HG03469 (cell line): ENCODE data around the gene GSTA3.
"Not testable (repeated sequence)": the region's sequence is repeated elsewhere in the genome, so short reads cannot be mapped to it uniquely, and the experiment has no call there.

ENCODE experiments used
- ATAC-seq: cut with Tn5 transposase; IDR thresholded peaks from one replicate; pipeline ENCODE4 v1.9.1; 2021; ENCODE audit warnings: mild to moderate bottlenecking, moderate library complexity, moderate number of reproducible peaks; ENCODE audit not compliant: unreplicated experiment

GSTA3 gene

DNA sequence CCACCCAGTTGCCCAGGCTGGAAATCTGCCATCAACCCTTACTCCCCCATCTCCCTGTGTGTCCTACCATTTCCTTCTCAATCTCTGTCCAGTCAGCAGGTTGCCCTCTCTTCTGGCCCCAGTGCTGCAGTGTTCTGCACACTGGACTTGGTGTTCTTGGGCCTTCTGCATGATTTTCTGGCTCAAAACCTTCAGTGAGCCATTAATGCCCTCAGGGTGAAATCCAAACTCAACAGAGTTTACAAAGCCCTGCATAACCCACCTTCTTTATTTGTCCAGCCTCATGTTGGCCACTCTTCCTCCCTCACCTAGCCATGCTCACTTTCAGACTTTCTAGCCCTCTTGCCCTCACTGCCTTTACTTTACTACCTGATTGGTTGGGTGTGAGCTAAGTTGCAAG, 5.0 kb upstream of the GSTA3 start:
- no peak for ATAC-seq

GRCh38 chr6:52910091-52910490, 593 bp upstream of the GSTA3 start:
- no peak for ATAC-seq

GRCh38 chr6:52909131-52909530, 367 bp downstream of the GSTA3 start:
- ATAC-seq = no peak

DNA sequence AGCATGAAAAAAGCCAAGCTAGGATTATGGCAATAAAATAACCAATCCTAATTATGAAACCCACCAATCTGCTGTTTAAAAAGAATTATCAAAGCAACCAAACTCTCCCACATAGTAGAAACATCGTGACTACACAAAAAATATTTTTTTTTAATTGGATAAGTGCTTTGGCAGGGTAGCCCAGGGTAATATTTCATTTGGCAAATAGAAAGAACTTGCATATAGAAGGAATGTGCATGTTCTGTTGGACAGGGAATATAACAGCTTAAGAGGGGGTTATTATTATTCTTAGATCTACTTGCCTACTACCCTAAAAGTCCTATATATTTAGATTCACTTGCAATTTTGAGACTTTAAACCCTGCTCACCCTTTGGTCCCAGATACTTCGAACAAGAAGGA, 972 bp downstream of the GSTA3 start:
- ATAC-seq = no peak

GRCh38 chr6:52904562-52905279, 4.8 kb downstream of the GSTA3 start:
- no peak for ATAC-seq

GRCh38 chr6:52900536-52900935, 9.0 kb downstream of the GSTA3 start:
- ATAC-seq = no peak

GRCh38 chr6:52895790-52896189, 13.7 kb downstream of the GSTA3 start:
- not testable (repeated sequence) for ATAC-seq

DNA sequence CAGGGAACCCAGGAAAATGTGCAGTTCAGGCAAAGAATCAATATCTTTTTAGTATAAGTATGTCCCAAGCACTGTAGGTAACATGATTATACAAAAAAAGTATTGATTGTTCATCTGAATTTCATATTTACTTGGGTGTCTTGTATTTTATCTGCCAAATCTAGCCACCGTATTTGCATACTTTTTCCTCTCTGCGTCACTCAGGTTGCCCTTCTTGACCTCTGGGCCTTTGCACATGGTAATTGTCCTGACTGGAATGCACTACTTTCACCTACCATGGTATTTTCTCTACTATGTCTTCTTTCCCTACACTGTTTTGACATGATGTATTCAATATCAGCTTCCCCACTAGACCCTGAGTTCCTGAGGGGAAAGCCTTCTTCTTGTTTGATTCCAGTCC, 15.2 kb downstream of the GSTA3 start:
- no peak for ATAC-seq

- ATAC-seq = no peak
These were observed 15.7 kb downstream of the GSTA3 start for GRCh38 chr6:52893803-52894202.

GRCh38 chr6:52893221-52893620, 16.3 kb downstream of the GSTA3 start:
- no peak for ATAC-seq

DNA sequence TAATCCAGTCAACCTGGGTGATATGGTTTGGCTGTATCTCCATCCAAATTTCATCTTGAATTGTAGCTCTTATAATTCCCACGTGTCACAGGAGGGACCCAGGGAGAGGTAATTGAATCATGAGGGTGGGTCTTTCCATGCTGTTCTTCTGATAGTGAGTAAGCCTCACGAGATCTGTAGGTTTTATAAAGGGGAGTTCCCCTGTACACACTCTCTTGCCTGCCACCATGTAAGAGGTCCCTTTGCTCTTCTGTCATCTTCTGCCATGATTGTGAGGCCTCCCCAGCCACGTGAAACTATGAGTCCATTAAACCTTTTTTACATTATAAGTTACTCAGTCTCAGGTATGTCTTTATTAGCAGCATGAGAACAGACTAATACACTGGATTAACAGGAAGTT, 19.5 kb downstream of the GSTA3 start:
- no peak for ATAC-seq

DNA sequence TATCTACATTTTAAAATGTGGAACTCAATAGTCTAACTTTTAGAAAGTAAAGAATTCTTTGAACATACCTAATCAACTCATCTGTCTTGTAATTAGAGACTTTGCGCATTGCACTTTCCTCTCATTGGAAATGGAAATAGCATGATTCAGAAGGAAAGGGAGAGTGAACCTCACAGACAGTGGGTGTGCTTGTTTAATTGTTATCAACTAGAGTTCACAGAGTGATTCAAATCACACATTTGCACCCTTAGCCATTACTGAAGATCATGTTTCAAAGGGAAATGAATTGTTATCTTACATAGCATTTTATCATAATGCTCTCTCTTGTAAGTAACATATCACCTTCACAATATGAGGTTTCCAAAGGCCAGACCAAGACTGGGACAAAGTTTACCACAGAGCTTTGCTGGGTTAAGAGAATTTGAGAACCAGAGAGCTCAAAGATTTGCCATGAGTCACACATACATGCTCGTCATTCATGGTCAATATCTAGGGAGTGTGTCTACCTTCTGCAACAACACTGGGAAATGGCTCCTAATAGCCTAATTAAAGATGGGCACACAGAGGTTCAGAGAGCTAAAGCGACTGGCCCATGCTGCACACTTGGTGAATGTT, 21.5 kb downstream of the GSTA3 start:
- ATAC-seq = no peak

DNA sequence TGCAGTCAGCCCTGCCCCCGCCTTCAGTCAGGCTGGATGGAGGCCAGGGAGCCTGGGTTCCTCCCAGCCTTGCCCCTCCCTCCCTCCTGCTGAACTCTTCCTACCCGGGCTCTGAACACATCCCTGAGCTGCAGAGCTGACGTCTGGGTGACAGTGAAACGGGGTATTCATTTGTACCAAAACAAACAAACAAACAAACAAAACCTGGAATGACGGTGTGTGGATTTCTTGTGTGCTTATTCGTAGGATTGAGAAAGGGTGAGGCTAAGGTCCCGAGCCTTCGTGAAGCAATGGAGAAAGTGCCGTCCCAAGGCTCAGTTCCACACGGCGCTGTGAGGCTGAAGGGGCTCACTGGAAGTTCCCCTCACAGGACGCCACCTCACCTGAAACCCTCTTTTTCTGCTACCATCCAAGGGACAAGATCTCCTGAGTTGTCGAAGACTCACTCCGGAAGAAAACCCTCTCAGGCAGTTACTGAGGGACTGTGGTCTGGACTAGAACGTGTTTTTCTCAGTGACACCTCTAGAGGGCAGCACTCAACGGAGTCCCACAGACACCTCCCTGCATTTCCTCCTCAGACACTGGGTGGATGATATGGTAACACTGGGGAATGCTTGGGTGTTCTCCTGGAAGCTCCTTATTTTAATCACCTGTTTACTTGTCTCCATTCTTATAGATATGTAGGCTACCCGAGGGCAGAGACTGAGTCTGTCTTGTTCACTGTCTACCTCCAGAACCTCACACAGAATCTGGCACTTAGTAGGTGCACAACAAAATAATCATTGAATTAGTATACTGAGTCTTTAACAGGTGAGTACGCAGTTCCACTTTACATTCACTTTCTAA, 27.3 kb downstream of the GSTA3 start:
- ATAC-seq = peak; percentile 98

DNA sequence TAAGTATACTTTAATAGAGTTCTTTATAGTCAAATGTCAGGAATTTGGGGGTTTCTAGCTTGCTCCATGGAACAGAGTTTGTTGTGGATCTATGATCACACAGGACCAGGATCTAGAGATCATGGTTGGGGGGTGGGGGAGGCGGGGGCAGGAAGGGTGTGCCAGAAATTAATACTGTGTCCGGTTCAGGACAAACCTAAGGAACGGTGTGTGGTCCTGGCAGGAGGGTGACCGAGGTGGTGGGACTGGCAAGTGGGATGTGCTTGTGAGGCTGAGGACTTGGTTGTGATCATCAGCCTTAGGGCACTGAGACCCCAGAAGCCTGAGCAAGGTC, 27.9 kb downstream of the GSTA3 start:
- ATAC-seq = no peak

DNA sequence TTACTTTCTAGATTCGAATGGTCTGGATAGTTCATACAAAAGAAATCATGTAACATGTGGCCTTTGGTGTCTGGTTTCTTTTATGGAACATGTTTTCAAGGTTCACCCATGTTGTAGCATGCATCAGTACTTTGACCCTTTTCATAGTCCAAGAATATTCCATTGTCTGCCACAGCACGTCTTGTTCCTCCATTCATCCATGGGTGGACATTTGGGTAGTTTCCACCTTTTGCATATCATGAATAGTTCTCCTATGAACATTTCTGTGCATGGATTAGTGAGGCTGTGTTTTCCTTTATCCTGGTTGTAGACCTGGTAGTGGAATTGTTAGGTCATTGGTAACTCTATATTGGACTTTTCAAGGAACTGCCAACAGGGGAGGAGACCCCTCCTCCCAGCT, 31.7 kb downstream of the GSTA3 start:
- ATAC-seq = no peak

DNA sequence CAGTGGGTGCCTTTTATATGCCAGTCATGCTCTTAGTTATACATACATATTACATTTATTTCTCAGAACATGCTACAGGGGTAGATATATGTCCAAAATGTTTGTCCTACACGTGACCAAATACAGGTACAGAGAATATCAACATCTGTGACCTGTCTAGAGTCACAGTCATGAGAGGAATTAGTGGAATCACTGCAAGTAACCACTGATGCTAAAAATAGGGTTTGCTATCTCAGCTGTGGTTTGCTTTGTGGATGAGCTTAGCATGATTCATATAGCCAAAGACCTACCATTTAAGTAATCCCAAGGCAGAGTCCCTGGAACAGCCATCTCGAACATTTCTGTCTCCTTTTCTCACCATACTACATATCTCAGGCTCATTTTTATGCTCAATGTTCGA, 32.3 kb downstream of the GSTA3 start:
- peak; percentile 43 for ATAC-seq

DNA sequence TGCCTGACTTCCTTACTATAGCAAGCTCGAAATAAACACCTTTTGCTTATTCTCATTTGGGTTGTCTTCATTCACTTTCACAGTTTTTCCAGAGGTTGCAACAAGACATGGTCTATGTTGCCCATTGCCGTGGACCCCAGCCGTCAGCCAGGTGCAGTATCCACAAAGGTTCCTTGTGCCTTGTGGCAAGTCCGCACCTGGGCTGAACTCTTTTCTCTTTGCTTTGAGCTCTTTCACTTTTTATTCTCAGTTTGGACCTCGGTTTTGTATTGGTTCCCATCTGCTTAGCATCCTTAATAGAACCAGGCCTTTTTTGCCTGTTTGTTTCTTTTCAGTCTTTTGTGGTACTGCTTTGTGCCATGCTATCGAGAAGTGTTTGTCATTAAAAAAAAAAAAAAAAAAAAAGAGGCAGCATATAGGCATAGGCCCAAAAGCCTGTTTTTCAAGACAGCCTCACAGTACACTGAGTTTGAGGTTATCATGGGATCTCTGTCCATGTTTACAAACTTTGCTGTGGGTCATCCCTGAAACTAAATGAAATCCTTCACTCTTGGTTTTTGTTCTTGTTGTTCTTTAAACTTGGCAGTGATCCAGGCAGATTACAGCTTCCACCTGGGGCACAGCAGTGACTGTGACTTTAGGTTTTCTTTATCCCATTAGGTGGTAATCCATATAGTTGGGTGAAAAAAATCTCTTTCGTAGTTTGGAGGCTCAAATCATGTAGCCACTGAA, 33.3 kb downstream of the GSTA3 start:
- no peak for ATAC-seq

DNA sequence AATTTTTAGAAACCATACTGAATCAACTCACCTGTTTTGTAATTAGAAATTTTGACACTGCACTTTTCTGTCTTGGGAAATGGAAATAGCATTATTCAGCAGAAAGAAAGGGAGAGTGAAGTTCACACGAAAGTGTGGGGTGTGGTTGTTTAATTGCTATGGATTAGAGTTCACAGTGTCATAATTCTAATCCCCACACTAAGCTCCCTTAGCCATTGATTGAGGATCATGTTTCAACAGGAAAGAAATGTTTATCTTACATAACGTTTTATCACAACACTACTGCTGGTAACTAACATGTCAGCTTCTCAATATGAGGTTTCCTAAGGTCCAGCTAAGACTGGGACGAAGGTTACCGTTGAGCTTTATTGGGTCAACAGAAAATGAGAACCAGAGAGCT, 37.5 kb downstream of the GSTA3 start:
- ATAC-seq = no peak

GRCh38 chr6:52871621-52872020, 37.9 kb downstream of the GSTA3 start:
- ATAC-seq = no peak

- not testable (repeated sequence) for ATAC-seq
These were observed 39.0 kb downstream of the GSTA3 start for GRCh38 chr6:52870335-52871091.

DNA sequence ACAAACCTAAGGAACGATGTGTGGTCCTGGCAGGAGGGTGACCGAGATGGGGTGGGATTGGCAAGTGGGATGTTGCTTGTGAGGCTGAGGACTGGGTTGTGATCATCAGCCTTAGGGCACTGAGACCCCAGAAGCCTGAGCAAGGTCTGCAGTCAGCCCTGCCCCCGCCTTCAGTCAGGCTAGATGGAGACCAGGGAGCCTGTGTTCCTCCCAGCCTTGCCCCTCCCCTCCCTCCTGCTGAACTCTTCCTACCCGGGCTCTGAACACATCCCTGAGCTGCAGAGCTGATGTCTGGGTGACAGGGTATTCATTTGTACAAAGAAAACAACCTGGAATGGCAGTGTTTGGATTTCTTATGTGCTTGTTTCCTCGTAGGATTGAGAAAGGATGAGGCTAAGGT, 40.6 kb downstream of the GSTA3 start:
- ATAC-seq = not testable (repeated sequence)
